Testis (tissue), 3 donors: ENCODE measurements around the gene ANKFY1. TPM values are rescaled to one million over a fixed set of nuclear protein-coding genes. Genes with fewer than 3 reads are reported as not detected.

Experiments
- DNase-seq: peaks from one replicate; pipeline ENCODE4 v3.0.0-alpha.2; 2019
- H3K27ac ChIP-seq, 2 donors: fragments of 200-600 bp; sonication (generic); one replicate each; pipeline ENCODE4 v1.5.1; 2019
- H3K27me3 ChIP-seq: fragments of 200-600 bp; sonication (generic); one replicate; pipeline ENCODE4 v1.5.1; 2019
- H3K36me3 ChIP-seq: fragments of 200-600 bp; sonication (generic); one replicate; pipeline ENCODE4 v1.5.1; 2017; ENCODE audit warnings: low read depth; ENCODE audit errors: missing control alignments
- H3K4me1 ChIP-seq: fragments of 200-600 bp; sonication (generic); one replicate; pipeline ENCODE4 v1.5.1; 2019
- H3K4me3 ChIP-seq, 2 donors: fragments of 200-600 bp; sonication (generic); one replicate each; pipeline ENCODE4 v1.5.1; 2017 to 2019
- H3K9me3 ChIP-seq: fragments of 200-600 bp; sonication (generic); one replicate; pipeline ENCODE4 v1.5.1; 2017
- CTCF ChIP-seq, 3 experiments: fragments of 450-650 bp in 2 of 3; fragments of 200-600 bp in 1 of 3; sonication (generic) in 1 of 3; IDR thresholded peaks; one replicate each; pipeline ENCODE4 v1.5.1; 2016 to 2019; ENCODE audit warnings: antibody characterized with exemption in 3 of 3, mild to moderate bottlenecking in 2 of 3, moderate library complexity in 1 of 3
- POLR2A ChIP-seq: fragments of 450-650 bp; IDR thresholded peaks from one replicate; pipeline ENCODE4 v1.6.1; 2017; ENCODE audit warnings: antibody characterized with exemption, mild to moderate bottlenecking, moderate library complexity
- whole genome bisulfite sequencing, 2 donors: methylation state at CpG; one replicate each; pipeline ENCODE4 v1.1.5; 2018; 5-methylcytosine and 5-hydroxymethylcytosine counted together
- intact Hi-C: fragments of 100-400 bp; cut with DNase I; formaldehyde crosslinking; loops from one replicate; pipeline ENCODE4 v1.15.1; 2023; ENCODE audit warnings: low total_unique reads
- polyA plus RNA-seq: library from polyadenylated mRNA; stranded (reverse); fragments of 350-450 nt; fragmentation: Illumina TruSeq; extraction: RNeasy Lipid Tissue Mini Kit (QIAGEN cat#74804); gene quantifications from one replicate; pipeline ENCODE4 v1.2.3, GENCODE V29; 2014; ENCODE audit warnings: low read depth, low replicate concordance; ENCODE audit not compliant: insufficient read depth
- total RNA-seq, 2 donors: library from RNA; depleted of rRNA; stranded (reverse); fragments of >200 nt; gene quantifications; one replicate each; pipeline ENCODE4 v1.2.3, GENCODE V29; 2016

ANKFY1 gene
- total and polyA plus RNA-seq, 3 donors from 2014 or later, result 20.3 to 40.9 (median 34.6) TPM

- Histone ChIP-seq H3K4me1 (no peaks in the 10 kb centered on the region), H3K27me3 (no peaks in the 10 kb centered on the region), H3K4me3 (no peak overlapping the region), H3K27ac (no peak overlapping the region), H3K36me3 (peaks cover 4% of the 10 kb centered on the region), H3K9me3 (no peaks in the 10 kb centered on the region)
- intact Hi-C loops, result no loop called here
- 89 to 100% methylated on average over 1 of the region's 1 CpG for WGBS, 2 donors
- DNase-seq, result no peak
- TF ChIP-seq POLR2A (no peak), CTCF (IDR thresholded peaks at IDR 0.05) (no peak)
Observed at GRCh38 chr17:4293572-4293971, 29.8 kb upstream of the ANKFY1 start.

GRCh38 chr17:4287710-4288109 lies 23.9 kb upstream of the ANKFY1 start:
- H3K36me3 ChIP-seq, result peaks cover 4% of the 10 kb centered on the region
- 96% methylated on average over 3 of the region's 3 CpGs for WGBS, 2 donors
- H3K4me1 ChIP-seq, result no peaks in the 10 kb centered on the region
- no peaks in the 10 kb centered on the region for H3K27me3 ChIP-seq
- no peak for DNase-seq
- no peak overlapping the region for H3K4me3 ChIP-seq
- no peak overlapping the region for H3K27ac ChIP-seq
- TF ChIP-seq POLR2A (no peak), CTCF (IDR thresholded peaks at IDR 0.05) (no peak)
- no peaks in the 10 kb centered on the region for H3K9me3 ChIP-seq
- intact Hi-C loops, result no loop called here

- intact Hi-C loops, result no loop called here
- Histone ChIP-seq H3K36me3 (no peaks in the 10 kb centered on the region), H3K9me3 (no peaks in the 10 kb centered on the region), H3K27me3 (no peaks in the 10 kb centered on the region), H3K4me3 (no peak overlapping the region), H3K4me1 (no peaks in the 10 kb centered on the region), H3K27ac (no peak overlapping the region)
- no peak for DNase-seq
- WGBS, 2 donors, result 93 to 97% methylated on average over 5 of the region's 5 CpGs
- TF ChIP-seq CTCF (IDR thresholded peaks at IDR 0.05) (no peak), POLR2A (no peak)
Observed at GRCh38 chr17:4276514-4276913, 12.7 kb upstream of the ANKFY1 start.

GRCh38 chr17:4272972-4273368 lies 9.2 kb upstream of the ANKFY1 start:
- WGBS, 2 donors, result 87 to 91% methylated on average over 4 of the region's 4 CpGs
- no peaks in the 10 kb centered on the region for H3K27me3 ChIP-seq
- intact Hi-C loops, result no loop called here
- DNase-seq, result no peak
- TF ChIP-seq CTCF (IDR thresholded peaks at IDR 0.05), result no peak
- TF ChIP-seq POLR2A, result no peak
- H3K36me3 ChIP-seq, result no peaks in the 10 kb centered on the region
- H3K27ac ChIP-seq, result no peak overlapping the region
- H3K9me3 ChIP-seq, result no peaks in the 10 kb centered on the region
- H3K4me3 ChIP-seq, result no peak overlapping the region
- H3K4me1 ChIP-seq, result no peaks in the 10 kb centered on the region

GRCh38 chr17:4272213-4272971 lies 8.6 kb upstream of the ANKFY1 start:
- H3K4me3 ChIP-seq, result no peak overlapping the region
- no peaks in the 10 kb centered on the region for H3K36me3 ChIP-seq
- 78 to 89% methylated on average over 6 of the region's 6 CpGs for WGBS, 2 donors
- intact Hi-C loops, result no loop called here
- H3K27me3 ChIP-seq, result no peaks in the 10 kb centered on the region
- DNase-seq, result no peak
- H3K27ac ChIP-seq, result no peak overlapping the region
- no peaks in the 10 kb centered on the region for H3K9me3 ChIP-seq
- no peaks in the 10 kb centered on the region for H3K4me1 ChIP-seq
- TF ChIP-seq POLR2A (no peak), CTCF (IDR thresholded peaks at IDR 0.05) (no peak)
